Mucosa of descending colon (tissue), 3 donors: Measurements from ENCODE around the gene ARF3. TPM values are rescaled to one million over a fixed set of nuclear protein-coding genes. Genes with fewer than 3 reads are reported as not detected.

Experiments used
- ATAC-seq: fragments of 200-7000 bp; cut with Tn5 transposase; one replicate; pipeline ENCODE4 v1.9.1; 2020; ENCODE audit warnings: mild to moderate bottlenecking, moderate library complexity
- DNase-seq, 3 donors: peaks; one replicate each; pipeline ENCODE4 v3.0.0-alpha.2; 2020
- H3K36me3 ChIP-seq: fragments of 200-600 bp; one replicate; pipeline ENCODE4 v1.8.0; 2021; ENCODE audit warnings: low read depth, mild to moderate bottlenecking
- H3K4me1 ChIP-seq: fragments of 200-600 bp; one replicate; pipeline ENCODE4 v1.8.0; 2021; ENCODE audit warnings: low read depth, mild to moderate bottlenecking
- H3K4me3 ChIP-seq: fragments of 200-600 bp; one replicate; pipeline ENCODE4 v1.8.0; 2021; ENCODE audit warnings: mild to moderate bottlenecking
- H3K9me3 ChIP-seq: fragments of 200-600 bp; one replicate; pipeline ENCODE4 v1.8.0; 2021; ENCODE audit warnings: mild to moderate bottlenecking
- CTCF ChIP-seq: fragments of 200-600 bp; IDR thresholded peaks from one replicate; pipeline ENCODE4 v1.8.0; 2022; ENCODE audit warnings: antibody characterized with exemption, mild to moderate bottlenecking
- intact Hi-C, 2 donors: fragments of 100-400 bp; cut with DNase I in 1 of 2; cut with micrococcal nuclease in 1 of 2; formaldehyde crosslinking; loops; one replicate each; pipeline versions ENCODE4 v1.11.0 to v1.11.1; 2022; cut with DNase I, micrococcal nuclease
- total RNA-seq, 3 donors: library from RNA; stranded (reverse); fragmentation: NEBNext Ultra II Directional in 2 of 3; extraction: Animal tissue kit (Norgen Biotek cat#: 25700) in 2 of 3; gene quantifications; one replicate each; pipeline versions ENCODE4 v1.2.1 to v1.2.4, GENCODE V29; 2021 to 2023
- donor health status: DM: no; HTN: no; CAD: no; lungs with moderate emphysema.
- donor health status: DM: no; HTN: no; CAD: no.
- donor health status: DM: no; HTN: yes; CAD: no.

Gene ARF3
- total RNA-seq, 3 donors from 2014 or later = 207 to 280 (median 266) TPM

- TF ChIP-seq CTCF = no peak
- DNase-seq (peak in 1 of 3 donors; percentile 60), ATAC-seq (peak; percentile 95)
- Histone ChIP-seq H3K9me3 (no peaks in the 10 kb centered on the region), H3K4me3 (no peak overlapping the region), H3K4me1 (peaks cover 25% of the 10 kb centered on the region), H3K36me3 (no peaks in the 10 kb centered on the region)
- intact Hi-C loops = no loop called here
Observed at GRCh38 chr12:48947727-48948126, 9.6 kb downstream of the ARF3 start.

GRCh38 chr12:48946943-48947342, 10.3 kb downstream of the ARF3 start:
- DNase-seq (no peak), ATAC-seq (no peak)
- no peak for TF ChIP-seq CTCF
- intact Hi-C loops = no loop called here
- H3K36me3 ChIP-seq = no peaks in the 10 kb centered on the region
- H3K4me3 ChIP-seq = no peak overlapping the region
- no peaks in the 10 kb centered on the region for H3K9me3 ChIP-seq
- peaks cover 25% of the 10 kb centered on the region for H3K4me1 ChIP-seq

DNA sequence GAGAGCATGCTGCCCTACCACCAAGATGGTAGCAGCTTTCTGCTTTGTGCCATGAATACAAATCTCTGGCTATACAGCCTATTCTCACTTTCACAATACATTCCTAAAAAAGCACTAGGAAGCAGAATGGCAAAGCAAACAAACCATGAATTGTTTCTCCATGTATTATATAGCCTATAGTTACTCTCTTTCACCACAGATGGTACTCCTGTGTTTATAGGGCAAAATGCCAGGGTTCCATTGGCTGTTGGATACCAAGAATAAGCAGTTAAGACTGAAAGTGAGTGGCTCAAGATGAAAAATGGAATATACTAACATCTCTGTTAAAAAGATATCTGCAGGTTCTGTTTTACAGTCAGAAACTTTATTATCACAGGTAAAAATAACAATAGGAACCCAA, 11.1 kb downstream of the ARF3 start:
- H3K4me3 ChIP-seq = no peak overlapping the region
- peak in 1 of 3 donors; percentile 67 for DNase-seq
- peak; percentile 56 for ATAC-seq
- TF ChIP-seq CTCF = no peak
- H3K9me3 ChIP-seq = no peaks in the 10 kb centered on the region
- no peaks in the 10 kb centered on the region for H3K36me3 ChIP-seq
- intact Hi-C loops = no loop called here
- H3K4me1 ChIP-seq = peaks cover 25% of the 10 kb centered on the region

- DNase-seq (no peak), ATAC-seq (no peak)
- Histone ChIP-seq H3K4me3 (no peak overlapping the region), H3K9me3 (no peaks in the 10 kb centered on the region), H3K36me3 (no peaks in the 10 kb centered on the region), H3K4me1 (peaks cover 24% of the 10 kb centered on the region)
- TF ChIP-seq CTCF = no peak
- intact Hi-C loops = no loop called here
Observed at GRCh38 chr12:48943221-48943620, 14.1 kb downstream of the ARF3 start.

DNA sequence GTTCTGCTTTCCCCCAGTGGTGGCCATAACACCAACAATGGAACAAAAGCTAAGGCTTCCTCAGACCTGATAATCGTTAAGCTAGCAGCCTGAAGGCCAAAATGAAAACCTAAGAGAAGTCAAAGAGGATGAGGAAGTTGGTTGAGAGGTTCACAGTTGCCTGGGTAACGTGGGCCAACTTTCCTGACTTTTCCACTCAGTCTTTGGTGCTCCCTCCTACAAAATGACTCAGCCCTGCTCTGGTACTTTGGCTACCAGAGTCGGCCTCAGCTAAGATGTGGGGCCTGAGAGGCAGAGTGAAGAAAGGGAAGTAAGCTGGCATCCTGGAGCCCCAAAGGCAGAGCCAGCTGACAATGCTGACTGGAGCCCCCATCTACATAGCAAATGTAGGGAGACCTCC, 17.1 kb downstream of the ARF3 start:
- Histone ChIP-seq H3K9me3 (no peaks in the 10 kb centered on the region), H3K4me1 (peaks cover 10% of the 10 kb centered on the region), H3K4me3 (no peak overlapping the region), H3K36me3 (no peaks in the 10 kb centered on the region)
- no peak for TF ChIP-seq CTCF
- DNase-seq (no peak), ATAC-seq (no peak)
- intact Hi-C loops = no loop called here

DNA sequence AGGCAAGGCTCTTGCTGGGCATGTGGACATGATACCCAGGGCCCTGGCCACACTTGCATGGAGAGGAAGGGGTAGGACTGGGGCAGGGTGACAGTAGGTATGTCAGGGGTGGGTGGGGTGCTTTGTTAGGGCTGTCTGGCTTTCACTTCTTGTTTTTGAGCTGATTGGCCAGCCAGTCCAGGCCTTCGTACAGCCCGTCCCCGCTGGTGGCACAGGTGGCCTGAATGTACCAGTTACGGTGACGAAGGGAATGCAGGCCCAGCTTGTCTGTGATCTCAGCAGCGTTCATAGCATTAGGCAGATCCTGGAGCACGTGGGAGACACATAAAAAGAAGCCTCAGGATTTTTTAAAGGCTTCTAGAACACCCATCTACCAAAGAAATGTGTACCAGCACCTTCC, 18.5 kb downstream of the ARF3 start:
- Histone ChIP-seq H3K4me3 (no peak overlapping the region), H3K9me3 (no peaks in the 10 kb centered on the region), H3K36me3 (no peaks in the 10 kb centered on the region), H3K4me1 (peaks cover 5% of the 10 kb centered on the region)
- peak; percentile 39 for ATAC-seq
- TF ChIP-seq CTCF = no peak
- no peak for DNase-seq
- intact Hi-C loops = no loop called here
